GM18505 (cell line): ENCODE results near the gene ZWILCH.

Experiments used
- ATAC-seq: cut with Tn5 transposase; IDR thresholded peaks from one replicate; pipeline ENCODE4 v1.9.1; 2021; ENCODE audit not compliant: unreplicated experiment
- POLR2A ChIP-seq: IDR thresholded peaks from 4 replicates; pipeline ENCODE4 v1.6.1; 2011; ENCODE audit warnings: borderline replicate concordance; ENCODE audit not compliant: insufficient read depth, insufficient read length; ENCODE audit errors: extremely low read depth

ZWILCH gene

GRCh38 chr15:66524838-66525237 is 19.7 kb downstream of the ZWILCH start:
- no peak for TF ChIP-seq POLR2A
- ATAC-seq, result no peak

DNA sequence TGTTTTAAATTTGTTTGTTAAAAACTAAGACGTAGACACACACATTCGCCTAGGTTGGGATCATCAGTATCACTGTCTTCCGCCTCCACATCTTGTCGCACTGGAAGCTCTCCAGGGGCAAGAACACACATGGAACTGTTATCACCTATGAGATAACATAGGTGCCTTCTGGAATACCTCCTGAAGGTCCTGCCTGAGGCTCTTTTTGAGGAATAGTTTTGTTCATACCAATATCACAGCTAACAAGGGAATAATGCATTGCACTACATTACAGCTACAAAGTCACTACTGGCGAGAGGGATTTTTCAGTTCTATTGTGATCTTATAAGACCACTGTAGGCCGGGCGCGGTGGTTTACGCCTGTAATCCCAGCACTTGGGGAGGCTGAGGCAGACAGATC is 29.9 kb downstream of the ZWILCH start:
- ATAC-seq, result no peak
- TF ChIP-seq POLR2A, result no peak

GRCh38 chr15:66542896-66543295 is 37.8 kb downstream of the ZWILCH start:
- no peak for ATAC-seq
- TF ChIP-seq POLR2A, result no peak

GRCh38 chr15:66545255-66545654 is 40.1 kb downstream of the ZWILCH start:
- ATAC-seq, result no peak
- no peak for TF ChIP-seq POLR2A

DNA sequence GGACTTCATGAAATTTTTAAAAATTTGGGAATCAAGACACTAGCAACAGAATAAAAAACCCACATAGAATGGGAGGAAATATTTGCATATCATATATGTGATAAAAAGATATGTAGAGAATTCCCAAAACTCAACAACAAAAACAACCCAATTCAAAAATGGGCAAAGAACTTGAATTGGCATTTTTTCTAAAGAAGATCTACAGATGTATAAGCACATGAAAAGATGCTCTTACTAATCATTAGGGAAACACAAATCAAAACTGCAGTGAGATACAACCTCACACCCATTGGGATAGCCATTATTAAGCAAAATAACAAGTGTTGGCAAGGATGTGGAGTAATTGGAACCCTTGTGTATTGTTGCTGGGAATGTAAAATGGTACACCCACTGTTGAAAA is 50.6 kb downstream of the ZWILCH start:
- no peak for ATAC-seq
- no peak for TF ChIP-seq POLR2A

DNA sequence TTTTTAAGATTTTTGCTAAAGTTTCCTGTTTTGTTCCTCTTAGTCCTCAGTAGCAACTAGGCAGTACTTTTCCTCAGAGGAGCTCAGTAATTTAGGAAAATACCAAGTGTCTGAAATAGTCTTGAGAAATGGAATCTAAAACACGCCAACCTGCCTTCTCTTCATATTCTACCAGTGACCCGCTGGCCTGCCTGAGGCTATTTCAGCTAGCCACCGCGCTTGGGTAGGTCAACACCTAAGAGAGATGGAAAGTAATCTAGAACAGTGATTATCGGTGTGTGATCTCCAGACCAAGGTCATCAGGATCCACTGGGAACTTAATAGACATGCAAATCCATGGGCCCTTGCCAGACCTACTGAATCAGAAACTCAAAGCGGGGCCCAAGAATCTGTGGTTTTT is 53.1 kb downstream of the ZWILCH start:
- TF ChIP-seq POLR2A, result no peak
- ATAC-seq, result no peak

- TF ChIP-seq POLR2A, result no peak
- no peak for ATAC-seq
Observed at GRCh38 chr15:66560856-66561525, 55.9 kb downstream of the ZWILCH start.

DNA sequence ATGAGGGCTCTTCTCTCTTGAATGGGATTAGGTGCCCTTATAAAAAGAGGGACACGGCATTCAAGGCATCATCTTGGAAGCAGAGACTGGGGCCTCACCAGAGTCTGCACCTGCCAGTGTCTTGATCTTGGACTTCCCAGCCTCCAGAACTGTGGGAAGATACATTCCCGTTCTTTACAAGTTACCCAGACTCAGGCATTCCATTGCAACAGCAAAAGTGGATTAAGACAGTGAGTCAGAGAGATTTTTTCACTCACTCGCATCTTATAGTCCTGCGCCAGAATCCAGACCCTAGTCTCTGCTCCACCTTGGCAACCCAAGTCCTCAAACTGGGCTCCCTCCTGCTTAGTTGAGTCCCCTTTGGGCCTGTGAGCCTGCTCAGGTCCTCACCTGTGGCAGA is 58.0 kb downstream of the ZWILCH start:
- no peak for TF ChIP-seq POLR2A
- no peak for ATAC-seq

- no peak for ATAC-seq
- TF ChIP-seq POLR2A, result no peak
Observed at GRCh38 chr15:66563566-66564110, 58.5 kb downstream of the ZWILCH start.

DNA sequence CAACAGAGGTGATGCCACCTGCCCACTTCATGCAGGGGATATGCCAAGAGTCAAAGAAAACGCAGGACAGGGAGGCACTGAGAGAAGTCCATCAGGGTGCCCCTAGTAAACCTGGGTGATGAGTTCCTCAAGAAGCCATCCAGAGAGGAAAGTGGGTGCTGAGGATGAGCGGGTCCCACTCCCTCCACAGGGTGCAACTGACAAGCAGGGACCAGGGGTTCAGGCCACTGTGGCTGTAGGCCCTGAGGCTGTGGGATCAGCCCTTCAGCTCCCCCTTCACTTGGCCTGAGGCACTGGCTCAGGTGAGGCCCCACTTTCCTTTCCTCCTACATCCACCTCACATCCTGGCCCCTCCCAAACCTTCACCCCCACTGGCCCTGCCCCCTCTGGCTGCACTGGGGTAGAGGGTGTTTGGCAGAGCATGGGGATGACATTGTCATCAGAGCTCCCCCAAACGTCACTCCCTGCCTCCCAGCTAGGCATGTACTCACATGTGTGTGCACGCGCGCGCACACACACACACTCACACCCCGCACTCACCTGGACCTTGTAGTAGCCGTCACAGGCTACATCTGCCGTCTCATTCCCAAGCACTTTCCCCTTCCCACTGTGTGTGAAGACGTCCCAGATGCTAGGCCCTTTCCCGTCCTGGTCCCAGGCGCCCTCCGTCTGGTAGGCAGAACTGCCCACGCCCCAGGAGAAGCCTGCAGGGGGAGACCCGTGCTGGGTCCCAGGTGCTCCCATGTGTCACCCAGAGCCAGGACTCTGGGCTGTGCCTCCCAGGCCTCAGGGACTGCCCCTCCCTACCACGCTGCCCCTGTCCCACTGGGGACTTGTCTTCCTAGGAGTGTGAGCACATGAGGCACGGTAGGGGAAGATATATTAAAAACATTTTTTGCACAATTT is 59.3 kb downstream of the ZWILCH start:
- no peak for ATAC-seq
- TF ChIP-seq POLR2A, result no peak

DNA sequence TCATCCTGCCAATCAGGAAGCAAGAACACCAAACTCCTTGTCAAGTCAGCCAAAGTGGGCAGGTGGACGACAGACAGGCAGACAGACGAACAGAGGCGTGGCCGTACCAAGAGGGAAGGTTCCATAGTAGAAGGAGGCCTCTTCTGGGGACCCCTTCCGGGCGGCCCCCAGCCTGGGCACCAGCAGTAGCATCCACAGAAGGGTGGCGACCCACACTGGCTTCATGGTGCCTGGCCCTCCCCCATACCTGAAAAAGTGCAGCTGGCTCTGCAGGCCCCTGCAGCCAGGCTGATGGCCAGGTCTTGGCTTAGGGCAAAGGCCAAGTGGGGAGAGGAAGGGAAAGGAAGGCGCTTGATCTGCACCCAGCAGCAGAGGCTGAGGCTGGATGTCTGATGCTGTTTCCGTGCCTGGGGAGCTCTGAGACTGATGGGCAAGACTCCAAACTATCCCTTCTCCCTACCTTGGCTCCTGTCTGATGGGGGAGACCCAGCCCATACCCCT is 60.1 kb downstream of the ZWILCH start:
- no peak for TF ChIP-seq POLR2A
- ATAC-seq, result no peak

- no peak for ATAC-seq
- no peak for TF ChIP-seq POLR2A
Observed at GRCh38 chr15:66565741-66566144, 60.6 kb downstream of the ZWILCH start, which contains the start of gene LCTL. TSS of gene LCTL (minus strand) at chr15:66565998. CDS start at chr15:66565365, 633 bp downstream.

DNA sequence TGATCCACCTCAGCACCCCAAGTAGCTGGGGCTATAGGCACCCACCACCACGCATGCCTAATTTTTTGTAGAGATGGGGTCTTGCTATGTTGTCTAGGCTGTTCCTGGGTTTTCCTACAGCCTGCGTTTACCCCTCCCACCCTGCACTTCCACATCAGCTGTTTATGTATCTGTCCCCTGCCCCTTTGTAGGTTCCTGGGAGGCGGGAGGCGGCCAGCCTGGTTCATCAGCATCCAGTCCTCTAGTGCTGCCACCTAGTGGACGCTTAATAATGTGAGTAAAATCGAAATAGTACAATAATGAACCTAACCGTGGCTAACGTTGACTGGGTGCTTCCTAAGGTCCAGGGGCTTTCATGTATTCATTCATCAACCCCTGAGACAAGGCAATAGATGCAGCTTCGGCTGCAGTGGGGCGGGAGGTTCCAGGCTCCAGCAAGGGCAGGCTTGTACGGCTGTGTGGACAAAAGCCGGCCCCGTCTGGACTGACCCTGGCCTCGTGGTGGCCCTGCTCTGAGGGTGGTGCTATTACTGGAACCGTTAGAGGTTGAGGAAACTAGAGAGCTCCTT is 61.9 kb downstream of the ZWILCH start:
- no peak for ATAC-seq

More for the DNA sequence above, 61.9 kb downstream of the ZWILCH start:
- no peak for TF ChIP-seq POLR2A
